Mesenchymal stem cell (in vitro differentiated cells and primary cell): Measurements from ENCODE around the gene SPATA45.
A peak's percentile ranks its signal among the peaks of the same experiment; 100 is the strongest.

Experiments
- DNase-seq: peaks from one replicate; pipeline ENCODE4 v3.0.0-alpha.2; 2013
- H2AFZ ChIP-seq: one replicate; pipeline ENCODE4 v1.6.1; 2013; ENCODE audit warnings: low read depth, mild to moderate bottlenecking, control low read depth, inconsistent platforms, low read length, moderate library complexity
- H2AK5ac ChIP-seq: 2 replicates; pipeline ENCODE4 v1.6.1; 2013; ENCODE audit warnings: low read length, moderate library complexity, mild to moderate bottlenecking, inconsistent platforms; ENCODE audit not compliant: severe bottlenecking
- H2BK120ac ChIP-seq: one replicate; pipeline ENCODE4 v1.6.1; 2013; ENCODE audit warnings: low read depth, mild to moderate bottlenecking, inconsistent platforms, low read length, moderate library complexity
- H2BK12ac ChIP-seq, 2 experiments: one replicate each; pipeline ENCODE4 v1.6.1; 2013; ENCODE audit warnings: inconsistent platforms in 2 of 2, low read length in 2 of 2, mild to moderate bottlenecking in 2 of 2, moderate library complexity in 2 of 2, control low read depth in 1 of 2
- H2BK15ac ChIP-seq: one replicate; pipeline ENCODE4 v1.6.1; 2013; ENCODE audit warnings: mild to moderate bottlenecking, low read depth, inconsistent platforms; ENCODE audit not compliant: poor library complexity, severe bottlenecking
- H2BK5ac ChIP-seq: 2 replicates; pipeline ENCODE4 v1.6.1; 2013; ENCODE audit warnings: low read depth, mild to moderate bottlenecking, low read length, control low read depth, inconsistent platforms; ENCODE audit not compliant: poor library complexity, severe bottlenecking
- H3K14ac ChIP-seq, 2 experiments: one replicate each; pipeline ENCODE4 v1.6.1; 2013; ENCODE audit warnings: inconsistent platforms in 2 of 2, low read length in 2 of 2, control low read depth in 1 of 2, mild to moderate bottlenecking in 1 of 2, moderate library complexity in 1 of 2
- H3K18ac ChIP-seq, 2 experiments: one replicate each; pipeline ENCODE4 v1.6.1; 2013; ENCODE audit warnings: inconsistent platforms in 2 of 2, low read length in 2 of 2, control low read depth in 1 of 2, low read depth in 1 of 2, mild to moderate bottlenecking in 1 of 2
- H3K23ac ChIP-seq, 2 experiments: one replicate each; pipeline ENCODE4 v1.6.1; 2013; ENCODE audit warnings: inconsistent platforms in 2 of 2, low read length in 2 of 2, mild to moderate bottlenecking in 2 of 2, moderate library complexity in 2 of 2, control low read depth in 1 of 2
- H3K27ac ChIP-seq: 2 replicates; pipeline ENCODE4 v1.5.1; 2013; ENCODE audit warnings: mild to moderate bottlenecking, moderate library complexity, low read length, control low read depth, inconsistent platforms; ENCODE audit not compliant: poor library complexity, severe bottlenecking
- H3K27me3 ChIP-seq, 2 experiments: 2 replicates each; pipeline versions ENCODE4 v1.6.1 to v1.7.0; 2013; ENCODE audit warnings: low read length in 2 of 2, mild to moderate bottlenecking in 2 of 2, moderate library complexity in 2 of 2, control low read depth in 1 of 2, inconsistent platforms in 1 of 2; ENCODE audit not compliant: control insufficient read depth in 1 of 2, insufficient read depth in 1 of 2
- H3K36me3 ChIP-seq, 2 experiments: 2 replicates each; pipeline versions ENCODE4 v1.6.1 to v1.7.0; 2013; ENCODE audit warnings: low read length in 2 of 2, control low read depth in 1 of 2, inconsistent platforms in 1 of 2, low read depth in 1 of 2, mild to moderate bottlenecking in 1 of 2; ENCODE audit not compliant: insufficient read depth in 2 of 2, control insufficient read depth in 1 of 2
- H3K4ac ChIP-seq, 2 experiments: one replicate each; pipeline ENCODE4 v1.6.1; 2013; ENCODE audit warnings: inconsistent platforms in 2 of 2, low read length in 2 of 2, mild to moderate bottlenecking in 2 of 2, moderate library complexity in 2 of 2, control low read depth in 1 of 2, low read depth in 1 of 2
- H3K4me1 ChIP-seq: 2 replicates; pipeline ENCODE4 v1.6.1; 2013; ENCODE audit warnings: low read depth, low read length, control low read depth; ENCODE audit not compliant: control insufficient read depth, insufficient read depth
- H3K4me2 ChIP-seq: 2 replicates; pipeline ENCODE4 v1.6.1; 2013; ENCODE audit warnings: low read length, mild to moderate bottlenecking, inconsistent platforms; ENCODE audit not compliant: poor library complexity, severe bottlenecking
- H3K4me3 ChIP-seq, 2 experiments: 2 replicates each; pipeline versions ENCODE4 v1.5.1 to v1.7.0; 2013; ENCODE audit warnings: low read length in 2 of 2, mild to moderate bottlenecking in 2 of 2, control low read depth in 1 of 2, low read depth in 1 of 2; ENCODE audit not compliant: insufficient read depth in 1 of 2
- H3K79me1 ChIP-seq: replicated peaks from 2 replicates; pipeline ENCODE4 v1.6.1; 2013; ENCODE audit warnings: mild to moderate bottlenecking, control low read depth, low read length, inconsistent platforms; ENCODE audit not compliant: poor library complexity, severe bottlenecking
- H3K9ac ChIP-seq: 2 replicates; pipeline ENCODE4 v1.7.0; 2013; ENCODE audit warnings: mild to moderate bottlenecking, low read length, moderate library complexity
- H3K9me3 ChIP-seq: 2 replicates; pipeline ENCODE4 v1.7.0; 2013; ENCODE audit warnings: mild to moderate bottlenecking, low read length; ENCODE audit not compliant: control insufficient read depth
- H4K8ac ChIP-seq: one replicate; pipeline ENCODE4 v1.6.1; 2013; ENCODE audit warnings: inconsistent platforms, mild to moderate bottlenecking, low read length, moderate library complexity
- H4K91ac ChIP-seq: one replicate; pipeline ENCODE4 v1.6.1; 2013; ENCODE audit warnings: mild to moderate bottlenecking, low read length, inconsistent platforms
- WGBS: methylation state at CpG from one replicate; pipeline ENCODE4 v1.1.7; 2013; ENCODE audit warnings: mixed read lengths; 5-methylcytosine and 5-hydroxymethylcytosine counted together

SPATA45 gene

GRCh38 chr1:212828395-212828794 is 19.1 kb downstream of the SPATA45 start:
- no peak overlapping the region for H4K91ac ChIP-seq
- DNase-seq, result no peak
- no peak overlapping the region for H2BK120ac ChIP-seq
- no peak overlapping the region for H3K4me3 ChIP-seq
- peaks cover 16% of the 10 kb centered on the region for H3K9me3 ChIP-seq
- no peak overlapping the region for H2AK5ac ChIP-seq
- no peak overlapping the region for H4K8ac ChIP-seq
- H3K14ac ChIP-seq, result no peak overlapping the region
- H3K9ac ChIP-seq, result no peak overlapping the region
- no peaks in the 10 kb centered on the region for H3K27me3 ChIP-seq
- no peak overlapping the region for H3K18ac ChIP-seq
- H2AFZ ChIP-seq, result no peak overlapping the region
- no peak overlapping the region for H2BK15ac ChIP-seq
- WGBS, result 90% methylated on average over 1 of the region's 2 CpGs
- no peak overlapping the region for H3K27ac ChIP-seq
- no peak overlapping the region for H3K4ac ChIP-seq
- no peak overlapping the region for H3K23ac ChIP-seq
- H3K4me1 ChIP-seq, result no peaks in the 10 kb centered on the region
- no peaks in the 10 kb centered on the region for H3K79me1 ChIP-seq
- no peak overlapping the region for H2BK12ac ChIP-seq
- no peaks in the 10 kb centered on the region for H3K36me3 ChIP-seq
- H3K4me2 ChIP-seq, result no peak overlapping the region
- no peak overlapping the region for H2BK5ac ChIP-seq

- peaks cover 16% of the 10 kb centered on the region for H3K9me3 ChIP-seq
- no peak overlapping the region for H3K4me2 ChIP-seq
- H3K4ac ChIP-seq, result no peak overlapping the region
- no peak for DNase-seq
- H3K4me1 ChIP-seq, result no peaks in the 10 kb centered on the region
- H3K14ac ChIP-seq, result no peak overlapping the region
- no peak overlapping the region for H2BK5ac ChIP-seq
- H3K23ac ChIP-seq, result no peak overlapping the region
- H3K4me3 ChIP-seq, result no peak overlapping the region
- H3K27me3 ChIP-seq, result no peaks in the 10 kb centered on the region
- H2BK12ac ChIP-seq, result no peak overlapping the region
- H2AFZ ChIP-seq, result no peak overlapping the region
- no peak overlapping the region for H4K8ac ChIP-seq
- no peak overlapping the region for H4K91ac ChIP-seq
- no peak overlapping the region for H2BK15ac ChIP-seq
- no peaks in the 10 kb centered on the region for H3K36me3 ChIP-seq
- H3K27ac ChIP-seq, result no peak overlapping the region
- no peaks in the 10 kb centered on the region for H3K79me1 ChIP-seq
- H2AK5ac ChIP-seq, result no peak overlapping the region
- H3K18ac ChIP-seq, result no peak overlapping the region
- no peak overlapping the region for H2BK120ac ChIP-seq
- WGBS, result 94% methylated on average over 4 of the region's 5 CpGs
- H3K9ac ChIP-seq, result no peak overlapping the region
These were observed 19.6 kb downstream of the SPATA45 start for GRCh38 chr1:212827831-212828278.

- Histone ChIP-seq H3K4ac (no peak overlapping the region), H3K27me3 (no peaks in the 10 kb centered on the region), H3K4me1 (no peaks in the 10 kb centered on the region), H2AK5ac (no peak overlapping the region), H3K14ac (no peak overlapping the region), H3K9ac (no peak overlapping the region), H3K18ac (no peak overlapping the region), H4K8ac (no peak overlapping the region), H3K4me2 (no peak overlapping the region), H3K9me3 (peaks cover 16% of the 10 kb centered on the region), H3K79me1 (no peaks in the 10 kb centered on the region), H3K23ac (no peak overlapping the region), H4K91ac (no peak overlapping the region), H2BK120ac (no peak overlapping the region), H3K36me3 (no peaks in the 10 kb centered on the region), H2AFZ (no peak overlapping the region), H3K4me3 (no peak overlapping the region), H2BK12ac (no peak overlapping the region), H2BK15ac (no peak overlapping the region), H2BK5ac (no peak overlapping the region), H3K27ac (no peak overlapping the region)
- 95% methylated on average over 2 of the region's 4 CpGs for WGBS
- no peak for DNase-seq
These were observed 20.2 kb downstream of the SPATA45 start for GRCh38 chr1:212827171-212827776.

- Histone ChIP-seq H3K4me2 (no peak overlapping the region), H3K9me3 (peaks cover 16% of the 10 kb centered on the region), H3K4me3 (peak overlapping the region in 1 of 2 experiments; percentile 18), H4K8ac (no peak overlapping the region), H2AFZ (no peak overlapping the region), H3K4me1 (no peaks in the 10 kb centered on the region), H2AK5ac (no peak overlapping the region), H3K4ac (no peak overlapping the region), H3K27ac (no peak overlapping the region), H3K9ac (no peak overlapping the region), H2BK15ac (no peak overlapping the region), H3K36me3 (no peaks in the 10 kb centered on the region), H2BK120ac (no peak overlapping the region), H2BK12ac (no peak overlapping the region), H3K18ac (no peak overlapping the region), H3K27me3 (no peaks in the 10 kb centered on the region), H3K14ac (no peak overlapping the region), H2BK5ac (no peak overlapping the region), H3K23ac (no peak overlapping the region), H4K91ac (no peak overlapping the region), H3K79me1 (no peaks in the 10 kb centered on the region)
- DNase-seq, result no peak
- 93% methylated on average over 6 of the region's 6 CpGs for WGBS
These were observed 21.5 kb downstream of the SPATA45 start for GRCh38 chr1:212825798-212826452.
